Liver (tissue), 9 donors: ENCODE results near the gene MCCC1. TPM values are rescaled to one million over a fixed set of nuclear protein-coding genes. Genes with fewer than 3 reads are reported as not detected.

Source experiments
- DNase-seq: peaks from one replicate; pipeline ENCODE4 v3.0.0-alpha.2; 2017; ENCODE audit warnings: low spot score
- H3K27ac ChIP-seq, 2 donors: one replicate each; pipeline ENCODE4 v1.7.0; 2013; ENCODE audit warnings: inconsistent platforms in 2 of 2, low read length in 2 of 2, control low read depth in 1 of 2, low read depth in 1 of 2, mild to moderate bottlenecking in 1 of 2
- H3K27me3 ChIP-seq, 4 donors: one replicate each; pipeline versions ENCODE4 v1.6.1 to v1.7.0; 2013; ENCODE audit warnings: low read length in 3 of 4, inconsistent platforms in 1 of 4, mild to moderate bottlenecking in 1 of 4, moderate library complexity in 1 of 4; ENCODE audit not compliant: control insufficient read depth in 4 of 4, insufficient read depth in 4 of 4
- H3K36me3 ChIP-seq, 4 donors: one replicate each; pipeline versions ENCODE4 v1.6.1 to v1.7.0; 2013; ENCODE audit warnings: low read length in 3 of 4, mild to moderate bottlenecking in 3 of 4, low read depth in 1 of 4, moderate library complexity in 1 of 4; ENCODE audit not compliant: control insufficient read depth in 4 of 4, insufficient read depth in 3 of 4
- H3K4me1 ChIP-seq, 4 donors: one replicate each; pipeline versions ENCODE4 v1.6.1 to v1.7.0; 2013; ENCODE audit warnings: low read length in 3 of 4, mild to moderate bottlenecking in 3 of 4, moderate library complexity in 1 of 4; ENCODE audit not compliant: control insufficient read depth in 4 of 4, insufficient read depth in 4 of 4
- H3K4me3 ChIP-seq, 3 donors: one replicate each; pipeline versions ENCODE4 v1.6.1 to v1.7.0; 2013; ENCODE audit warnings: low read length in 3 of 3, control low read depth in 1 of 3, low read depth in 1 of 3, mild to moderate bottlenecking in 1 of 3
- H3K9ac ChIP-seq, 2 donors: one replicate each; pipeline ENCODE4 v1.7.0; 2013; ENCODE audit warnings: low read length in 2 of 2, mild to moderate bottlenecking in 2 of 2, moderate library complexity in 2 of 2, control low read depth in 1 of 2, low read depth in 1 of 2
- H3K9me3 ChIP-seq, 4 donors: one replicate each; pipeline versions ENCODE4 v1.6.1 to v1.7.0; 2013; ENCODE audit warnings: low read length in 3 of 4; ENCODE audit not compliant: control insufficient read depth in 4 of 4
- EGR1 ChIP-seq, 2 donors: IDR thresholded peaks; 2 replicates each; pipeline ENCODE4 v1.6.1; 2016 to 2018; ENCODE audit warnings: antibody characterized with exemption in 2 of 2, low read depth in 2 of 2
- FOXA1 ChIP-seq: IDR thresholded peaks from 2 replicates; pipeline ENCODE4 v1.6.1; 2016; ENCODE audit warnings: antibody characterized with exemption
- GABPA ChIP-seq, 2 donors: IDR thresholded peaks in 1 of 2; conservative IDR thresholded peaks in 1 of 2; 2 replicates each; pipeline ENCODE4 v1.6.1; 2016; ENCODE audit warnings: antibody characterized with exemption in 2 of 2, mild to moderate bottlenecking in 1 of 2, moderate library complexity in 1 of 2
- HNF4A ChIP-seq, 2 donors: conservative IDR thresholded peaks; 2 replicates each; pipeline ENCODE4 v1.6.1; 2016; ENCODE audit warnings: antibody characterized with exemption in 2 of 2, mild to moderate bottlenecking in 2 of 2
- HNF4G ChIP-seq: IDR thresholded peaks from 2 replicates; pipeline ENCODE4 v1.6.1; 2016; ENCODE audit warnings: antibody characterized with exemption
- JUND ChIP-seq, 2 donors: IDR thresholded peaks; 2 replicates each; pipeline ENCODE4 v1.6.1; 2016; ENCODE audit warnings: antibody characterized with exemption in 2 of 2
- MAX ChIP-seq: IDR thresholded peaks from 2 replicates; pipeline ENCODE4 v1.6.1; 2016; ENCODE audit warnings: antibody characterized with exemption
- NR2F2 ChIP-seq: IDR thresholded peaks from 2 replicates; pipeline ENCODE4 v1.6.1; 2016; ENCODE audit warnings: antibody characterized with exemption
- RAD21 ChIP-seq, 2 donors: IDR thresholded peaks; 2 replicates each; pipeline ENCODE4 v1.6.1; 2016; ENCODE audit warnings: antibody characterized with exemption in 2 of 2, mild to moderate bottlenecking in 2 of 2
- RXRA ChIP-seq, 2 donors: IDR thresholded peaks; 2 replicates each; pipeline ENCODE4 v1.6.1; 2017 to 2018; ENCODE audit warnings: antibody characterized with exemption in 2 of 2, mild to moderate bottlenecking in 1 of 2
- TAF1 ChIP-seq: conservative IDR thresholded peaks from 2 replicates; pipeline ENCODE4 v1.6.1; 2016; ENCODE audit warnings: antibody characterized with exemption, mild to moderate bottlenecking
- YY1 ChIP-seq: IDR thresholded peaks from 2 replicates; pipeline ENCODE4 v1.6.1; 2016; ENCODE audit warnings: antibody characterized with exemption, mild to moderate bottlenecking
- WGBS: extraction: QIAGEN DNeasy Blood & Tissue Kit; methylation state at CpG from one replicate; pipeline ENCODE4 v1.1.7; 2013; 5-methylcytosine and 5-hydroxymethylcytosine counted together
- polyA plus RNA-seq, 2 donors: library from polyadenylated mRNA; stranded (reverse) in 1 of 2; unstranded in 1 of 2; fragments of 200-250 nt in 1 of 2; fragments of >200 nt in 1 of 2; fragmentation: Nextera tagmentation in 1 of 2; extraction: Ambion mirVana in 1 of 2; gene quantifications; one replicate each; pipeline versions ENCODE4 v1.2.1 to v1.2.3, GENCODE V29; 2013 to 2015
- total RNA-seq, 2 donors: library from RNA; depleted of rRNA; stranded (reverse); fragments of >200 nt; gene quantifications; one replicate each; pipeline ENCODE4 v1.2.3, GENCODE V29; 2014
- TF ChIP-seq, protein P1 (sequence below): IDR thresholded peaks from 2 replicates; pipeline ENCODE4 v1.6.1; 2016; ENCODE audit warnings: antibody characterized with exemption, mild to moderate bottlenecking
- TF ChIP-seq, protein P2 (sequence below): IDR thresholded peaks from 2 replicates; pipeline ENCODE4 v1.6.1; 2016; ENCODE audit warnings: antibody characterized with exemption
- TF ChIP-seq, protein P3 (sequence below): IDR thresholded peaks from 2 replicates; pipeline ENCODE4 v1.6.1; 2016; ENCODE audit warnings: antibody characterized with exemption
- donor health status: healthy.
- donor health status: healthy.
- donor health status: healthy.
- donor health status: healthy.
- donor health status: healthy.

Gene MCCC1
- total and polyA plus RNA-seq, 4 donors = 23.4 to 40.0 (median 34.5) TPM

GRCh38 chr3:183013856-183014255 is 85.4 kb downstream of the MCCC1 start:
- WGBS = 95% methylated on average over 6 of the region's 6 CpGs
- no peak overlapping the region for H3K27ac ChIP-seq
- no peak overlapping the region for H3K4me3 ChIP-seq
- peaks cover 2 to 26% (median 18%) of the 10 kb centered on the region in 4 donors for H3K36me3 ChIP-seq
- H3K4me1 ChIP-seq = no peaks in the 10 kb centered on the region
- TF ChIP-seq, protein P1, sequence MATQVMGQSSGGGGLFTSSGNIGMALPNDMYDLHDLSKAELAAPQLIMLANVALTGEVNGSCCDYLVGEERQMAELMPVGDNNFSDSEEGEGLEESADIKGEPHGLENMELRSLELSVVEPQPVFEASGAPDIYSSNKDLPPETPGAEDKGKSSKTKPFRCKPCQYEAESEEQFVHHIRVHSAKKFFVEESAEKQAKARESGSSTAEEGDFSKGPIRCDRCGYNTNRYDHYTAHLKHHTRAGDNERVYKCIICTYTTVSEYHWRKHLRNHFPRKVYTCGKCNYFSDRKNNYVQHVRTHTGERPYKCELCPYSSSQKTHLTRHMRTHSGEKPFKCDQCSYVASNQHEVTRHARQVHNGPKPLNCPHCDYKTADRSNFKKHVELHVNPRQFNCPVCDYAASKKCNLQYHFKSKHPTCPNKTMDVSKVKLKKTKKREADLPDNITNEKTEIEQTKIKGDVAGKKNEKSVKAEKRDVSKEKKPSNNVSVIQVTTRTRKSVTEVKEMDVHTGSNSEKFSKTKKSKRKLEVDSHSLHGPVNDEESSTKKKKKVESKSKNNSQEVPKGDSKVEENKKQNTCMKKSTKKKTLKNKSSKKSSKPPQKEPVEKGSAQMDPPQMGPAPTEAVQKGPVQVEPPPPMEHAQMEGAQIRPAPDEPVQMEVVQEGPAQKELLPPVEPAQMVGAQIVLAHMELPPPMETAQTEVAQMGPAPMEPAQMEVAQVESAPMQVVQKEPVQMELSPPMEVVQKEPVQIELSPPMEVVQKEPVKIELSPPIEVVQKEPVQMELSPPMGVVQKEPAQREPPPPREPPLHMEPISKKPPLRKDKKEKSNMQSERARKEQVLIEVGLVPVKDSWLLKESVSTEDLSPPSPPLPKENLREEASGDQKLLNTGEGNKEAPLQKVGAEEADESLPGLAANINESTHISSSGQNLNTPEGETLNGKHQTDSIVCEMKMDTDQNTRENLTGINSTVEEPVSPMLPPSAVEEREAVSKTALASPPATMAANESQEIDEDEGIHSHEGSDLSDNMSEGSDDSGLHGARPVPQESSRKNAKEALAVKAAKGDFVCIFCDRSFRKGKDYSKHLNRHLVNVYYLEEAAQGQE = no peak
- TF ChIP-seq NR2F2 (no peak), RXRA (IDR thresholded peaks at IDR 0.05) (no peak), YY1 (no peak), JUND (IDR thresholded peaks at IDR 0.05) (no peak), FOXA1 (no peak), RAD21 (IDR thresholded peaks at IDR 0.05) (no peak), TAF1 (no peak)
- TF ChIP-seq, protein P2, sequence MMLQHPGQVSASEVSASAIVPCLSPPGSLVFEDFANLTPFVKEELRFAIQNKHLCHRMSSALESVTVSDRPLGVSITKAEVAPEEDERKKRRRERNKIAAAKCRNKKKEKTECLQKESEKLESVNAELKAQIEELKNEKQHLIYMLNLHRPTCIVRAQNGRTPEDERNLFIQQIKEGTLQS = no peak
- no peak overlapping the region for H3K9ac ChIP-seq
- no peaks in the 10 kb centered on the region for H3K27me3 ChIP-seq
- DNase-seq = no peak
- H3K9me3 ChIP-seq = no peaks in the 10 kb centered on the region

DNA sequence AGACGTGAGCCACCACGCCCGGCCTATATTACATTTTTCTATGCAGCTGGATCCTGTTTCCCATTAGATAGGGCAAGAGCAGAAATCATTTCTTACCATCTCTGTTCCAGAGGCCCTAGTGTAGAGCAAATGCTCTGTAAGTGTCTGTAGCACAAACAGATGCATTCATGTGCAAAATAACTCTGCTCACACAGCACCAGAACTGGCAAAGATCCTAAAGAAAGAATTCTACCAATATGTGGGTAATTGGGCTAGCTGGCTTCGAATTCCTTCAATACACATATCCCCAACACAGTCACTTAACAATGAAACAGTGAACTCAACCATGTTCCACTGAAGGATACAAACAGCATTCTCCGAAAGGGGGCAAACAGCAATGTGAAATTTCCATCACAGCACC is 86.2 kb downstream of the MCCC1 start:
- H3K27me3 ChIP-seq = no peaks in the 10 kb centered on the region
- TF ChIP-seq RXRA (IDR thresholded peaks at IDR 0.05) = no peak
- no peak for TF ChIP-seq RAD21 (IDR thresholded peaks at IDR 0.05)
- DNase-seq = no peak
- no peak overlapping the region for H3K9ac ChIP-seq
- no peaks in the 10 kb centered on the region for H3K4me1 ChIP-seq
- no peak overlapping the region for H3K27ac ChIP-seq
- WGBS = 97% methylated on average over 5 of the region's 5 CpGs
- H3K4me3 ChIP-seq = no peak overlapping the region
- no peaks in the 10 kb centered on the region for H3K9me3 ChIP-seq
- H3K36me3 ChIP-seq = peaks cover 2 to 22% (median 17%) of the 10 kb centered on the region in 4 donors

DNA sequence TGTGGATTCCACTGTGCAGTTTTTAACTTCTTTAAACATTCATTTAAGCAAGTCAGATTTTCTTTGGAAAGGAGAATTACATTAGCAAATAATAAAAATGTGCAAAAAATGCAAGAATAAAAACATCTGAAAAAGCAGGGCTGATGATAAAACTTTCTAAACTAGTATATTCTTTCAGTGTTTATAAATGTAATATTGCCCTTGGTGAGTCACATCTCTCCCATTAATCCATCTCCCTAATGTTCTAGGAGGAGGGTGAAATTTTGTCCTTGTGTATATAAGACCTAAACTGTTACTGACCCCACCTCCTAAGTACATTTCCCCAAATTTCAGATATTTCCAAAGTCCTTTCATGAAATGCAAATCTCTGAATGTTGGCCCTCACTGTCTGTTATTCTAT is 90.5 kb downstream of the MCCC1 start:
- H3K9me3 ChIP-seq = no peaks in the 10 kb centered on the region
- DNase-seq = no peak
- no peaks in the 10 kb centered on the region for H3K27me3 ChIP-seq
- H3K4me1 ChIP-seq = no peaks in the 10 kb centered on the region
- TF ChIP-seq EGR1 (IDR thresholded peaks at IDR 0.05; ENCODE audit: low read depth in 2 of 2) (no peak), MAX (no peak), RXRA (IDR thresholded peaks at IDR 0.05) (no peak), HNF4G (no peak), HNF4A (conservative IDR thresholded peaks at IDR 0.05) (no peak), NR2F2 (no peak), JUND (IDR thresholded peaks at IDR 0.05) (no peak), GABPA (IDR thresholded peaks at IDR 0.05 in 1 of 2, conservative IDR thresholded peaks at IDR 0.05 in 1 of 2) (no peak), RAD21 (IDR thresholded peaks at IDR 0.05) (no peak)
- TF ChIP-seq, protein P2 = no peak
- TF ChIP-seq, protein P3, sequence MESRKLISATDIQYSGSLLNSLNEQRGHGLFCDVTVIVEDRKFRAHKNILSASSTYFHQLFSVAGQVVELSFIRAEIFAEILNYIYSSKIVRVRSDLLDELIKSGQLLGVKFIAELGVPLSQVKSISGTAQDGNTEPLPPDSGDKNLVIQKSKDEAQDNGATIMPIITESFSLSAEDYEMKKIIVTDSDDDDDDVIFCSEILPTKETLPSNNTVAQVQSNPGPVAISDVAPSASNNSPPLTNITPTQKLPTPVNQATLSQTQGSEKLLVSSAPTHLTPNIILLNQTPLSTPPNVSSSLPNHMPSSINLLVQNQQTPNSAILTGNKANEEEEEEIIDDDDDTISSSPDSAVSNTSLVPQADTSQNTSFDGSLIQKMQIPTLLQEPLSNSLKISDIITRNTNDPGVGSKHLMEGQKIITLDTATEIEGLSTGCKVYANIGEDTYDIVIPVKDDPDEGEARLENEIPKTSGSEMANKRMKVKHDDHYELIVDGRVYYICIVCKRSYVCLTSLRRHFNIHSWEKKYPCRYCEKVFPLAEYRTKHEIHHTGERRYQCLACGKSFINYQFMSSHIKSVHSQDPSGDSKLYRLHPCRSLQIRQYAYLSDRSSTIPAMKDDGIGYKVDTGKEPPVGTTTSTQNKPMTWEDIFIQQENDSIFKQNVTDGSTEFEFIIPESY = no peak
- H3K27ac ChIP-seq = no peak overlapping the region
- H3K36me3 ChIP-seq = peaks cover 0 to 3% (median 2%) of the 10 kb centered on the region in 4 donors
- H3K9ac ChIP-seq = no peak overlapping the region
- H3K4me3 ChIP-seq = no peak overlapping the region
